ENCODE measurements around the gene TSHZ2.

DNA sequence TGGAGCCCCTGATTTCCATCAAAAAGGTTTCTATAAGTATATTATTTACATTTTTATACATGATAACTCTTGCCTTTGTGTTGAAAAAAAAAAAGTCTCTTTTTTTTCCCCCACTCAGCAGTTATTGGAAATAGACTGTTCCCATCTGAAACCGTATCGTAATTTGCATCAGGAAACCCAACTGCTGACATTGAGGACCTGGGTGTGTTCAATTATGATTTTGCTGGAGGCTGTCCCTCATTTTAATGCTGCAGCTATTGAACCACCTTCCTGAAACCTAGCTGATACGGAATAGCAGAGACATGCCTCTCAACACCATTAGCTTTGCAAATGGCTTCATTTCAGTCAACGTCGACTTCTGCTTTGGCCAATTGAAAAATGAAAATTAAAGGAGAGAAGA lies 522.6 kb downstream of the TSHZ2 start:
- TF ChIP-seq, protein P1, sequence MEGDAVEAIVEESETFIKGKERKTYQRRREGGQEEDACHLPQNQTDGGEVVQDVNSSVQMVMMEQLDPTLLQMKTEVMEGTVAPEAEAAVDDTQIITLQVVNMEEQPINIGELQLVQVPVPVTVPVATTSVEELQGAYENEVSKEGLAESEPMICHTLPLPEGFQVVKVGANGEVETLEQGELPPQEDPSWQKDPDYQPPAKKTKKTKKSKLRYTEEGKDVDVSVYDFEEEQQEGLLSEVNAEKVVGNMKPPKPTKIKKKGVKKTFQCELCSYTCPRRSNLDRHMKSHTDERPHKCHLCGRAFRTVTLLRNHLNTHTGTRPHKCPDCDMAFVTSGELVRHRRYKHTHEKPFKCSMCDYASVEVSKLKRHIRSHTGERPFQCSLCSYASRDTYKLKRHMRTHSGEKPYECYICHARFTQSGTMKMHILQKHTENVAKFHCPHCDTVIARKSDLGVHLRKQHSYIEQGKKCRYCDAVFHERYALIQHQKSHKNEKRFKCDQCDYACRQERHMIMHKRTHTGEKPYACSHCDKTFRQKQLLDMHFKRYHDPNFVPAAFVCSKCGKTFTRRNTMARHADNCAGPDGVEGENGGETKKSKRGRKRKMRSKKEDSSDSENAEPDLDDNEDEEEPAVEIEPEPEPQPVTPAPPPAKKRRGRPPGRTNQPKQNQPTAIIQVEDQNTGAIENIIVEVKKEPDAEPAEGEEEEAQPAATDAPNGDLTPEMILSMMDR (IDR thresholded peaks at IDR 0.05) = no peak
- no peak for TF ChIP-seq POLR2A (IDR thresholded peaks at IDR 0.05)

All from testis (tissue), 2 donors.